ENCODE results near the gene NTN3.

Gene NTN3

GRCh38 chr16:2498531-2499253 lies 27.6 kb downstream of the NTN3 start:
- no peaks in the 10 kb centered on the region for H3K4me1 Mint-ChIP-seq (ENCODE audit: low read depth)

GRCh38 chr16:2499454-2499853 lies 28.4 kb downstream of the NTN3 start:
- Mint-ChIP-seq H3K4me1 (ENCODE audit: low read depth) (no peaks in the 10 kb centered on the region), H3K27ac (no peak overlapping the region), H3K4me3 (no peak overlapping the region), H3K36me3 (ENCODE audit: low read depth) (peaks cover 1% of the 10 kb centered on the region), H3K27me3 (ENCODE audit: low read depth) (no peaks in the 10 kb centered on the region), H3K9me3 (no peaks in the 10 kb centered on the region)
- DNase-seq (ENCODE audit: low spot score), result no peak

More at GRCh38 chr16:2498531-2499253, 27.6 kb downstream of the NTN3 start:
- no peak overlapping the region for H3K4me3 Mint-ChIP-seq
- no peaks in the 10 kb centered on the region for H3K27me3 Mint-ChIP-seq (ENCODE audit: low read depth)
- no peak overlapping the region for H3K27ac Mint-ChIP-seq
- H3K36me3 Mint-ChIP-seq (ENCODE audit: low read depth), result peaks cover 1% of the 10 kb centered on the region
- DNase-seq (ENCODE audit: low spot score), result no peak
- H3K9me3 Mint-ChIP-seq, result no peaks in the 10 kb centered on the region

- H3K27me3 Mint-ChIP-seq (ENCODE audit: low read depth), result no peaks in the 10 kb centered on the region
- H3K9me3 Mint-ChIP-seq, result no peaks in the 10 kb centered on the region
- no peak overlapping the region for H3K27ac Mint-ChIP-seq
- peaks cover 1% of the 10 kb centered on the region for H3K36me3 Mint-ChIP-seq (ENCODE audit: low read depth)
- no peak for DNase-seq (ENCODE audit: low spot score)
- no peaks in the 10 kb centered on the region for H3K4me1 Mint-ChIP-seq (ENCODE audit: low read depth)
- H3K4me3 Mint-ChIP-seq, result no peak overlapping the region
Measured at GRCh38 chr16:2499890-2500429, 28.9 kb downstream of the NTN3 start.

GRCh38 chr16:2500430-2500917 lies 29.4 kb downstream of the NTN3 start:
- H3K36me3 Mint-ChIP-seq (ENCODE audit: low read depth), result peaks cover 1% of the 10 kb centered on the region
- no peaks in the 10 kb centered on the region for H3K9me3 Mint-ChIP-seq
- no peak overlapping the region for H3K4me3 Mint-ChIP-seq
- no peaks in the 10 kb centered on the region for H3K4me1 Mint-ChIP-seq (ENCODE audit: low read depth)
- H3K27ac Mint-ChIP-seq, result no peak overlapping the region
- no peak for DNase-seq (ENCODE audit: low spot score)
- no peaks in the 10 kb centered on the region for H3K27me3 Mint-ChIP-seq (ENCODE audit: low read depth)

- peaks cover 1% of the 10 kb centered on the region for H3K36me3 Mint-ChIP-seq (ENCODE audit: low read depth)
- H3K27me3 Mint-ChIP-seq (ENCODE audit: low read depth), result no peaks in the 10 kb centered on the region
- DNase-seq (ENCODE audit: low spot score), result peak; percentile 64
- H3K27ac Mint-ChIP-seq, result no peak overlapping the region
- no peaks in the 10 kb centered on the region for H3K9me3 Mint-ChIP-seq
- no peaks in the 10 kb centered on the region for H3K4me1 Mint-ChIP-seq (ENCODE audit: low read depth)
- no peak overlapping the region for H3K4me3 Mint-ChIP-seq
Measured at GRCh38 chr16:2500918-2501750, 30.0 kb downstream of the NTN3 start.

- H3K9me3 Mint-ChIP-seq, result no peaks in the 10 kb centered on the region
- H3K4me1 Mint-ChIP-seq (ENCODE audit: low read depth), result no peaks in the 10 kb centered on the region
- H3K27ac Mint-ChIP-seq, result no peak overlapping the region
- H3K27me3 Mint-ChIP-seq (ENCODE audit: low read depth), result no peaks in the 10 kb centered on the region
- H3K4me3 Mint-ChIP-seq, result no peak overlapping the region
- H3K36me3 Mint-ChIP-seq (ENCODE audit: low read depth), result peaks cover 1% of the 10 kb centered on the region
- DNase-seq (ENCODE audit: low spot score), result no peak
Measured at GRCh38 chr16:2501946-2502895, 31.1 kb downstream of the NTN3 start.

- no peaks in the 10 kb centered on the region for H3K27me3 Mint-ChIP-seq (ENCODE audit: low read depth)
- H3K4me3 Mint-ChIP-seq, result no peak overlapping the region
- no peaks in the 10 kb centered on the region for H3K4me1 Mint-ChIP-seq (ENCODE audit: low read depth)
- H3K27ac Mint-ChIP-seq, result no peak overlapping the region
- no peaks in the 10 kb centered on the region for H3K9me3 Mint-ChIP-seq
- DNase-seq (ENCODE audit: low spot score), result no peak
- no peaks in the 10 kb centered on the region for H3K36me3 Mint-ChIP-seq (ENCODE audit: low read depth)
Measured at GRCh38 chr16:2505695-2506094, 34.6 kb downstream of the NTN3 start.

GRCh38 chr16:2507052-2507659 lies 36.1 kb downstream of the NTN3 start:
- H3K4me3 Mint-ChIP-seq, result no peak overlapping the region
- H3K36me3 Mint-ChIP-seq (ENCODE audit: low read depth), result no peaks in the 10 kb centered on the region
- no peak for DNase-seq (ENCODE audit: low spot score)
- H3K27me3 Mint-ChIP-seq (ENCODE audit: low read depth), result no peaks in the 10 kb centered on the region
- no peaks in the 10 kb centered on the region for H3K9me3 Mint-ChIP-seq
- no peaks in the 10 kb centered on the region for H3K4me1 Mint-ChIP-seq (ENCODE audit: low read depth)
- H3K27ac Mint-ChIP-seq, result no peak overlapping the region

GRCh38 chr16:2507665-2508064 lies 36.6 kb downstream of the NTN3 start:
- Mint-ChIP-seq H3K36me3 (ENCODE audit: low read depth) (no peaks in the 10 kb centered on the region), H3K4me1 (ENCODE audit: low read depth) (peaks cover under 1% of the 10 kb centered on the region), H3K4me3 (no peak overlapping the region), H3K9me3 (no peaks in the 10 kb centered on the region), H3K27me3 (ENCODE audit: low read depth) (no peaks in the 10 kb centered on the region), H3K27ac (no peak overlapping the region)
- no peak for DNase-seq (ENCODE audit: low spot score)

GRCh38 chr16:2508722-2509400 lies 37.8 kb downstream of the NTN3 start:
- Mint-ChIP-seq H3K36me3 (ENCODE audit: low read depth) (no peaks in the 10 kb centered on the region), H3K4me1 (ENCODE audit: low read depth) (peaks cover 6% of the 10 kb centered on the region), H3K27ac (no peak overlapping the region), H3K4me3 (no peak overlapping the region), H3K27me3 (ENCODE audit: low read depth) (no peaks in the 10 kb centered on the region), H3K9me3 (no peaks in the 10 kb centered on the region)
- no peak for DNase-seq (ENCODE audit: low spot score)

- Mint-ChIP-seq H3K27me3 (ENCODE audit: low read depth) (no peaks in the 10 kb centered on the region), H3K36me3 (ENCODE audit: low read depth) (peaks cover under 1% of the 10 kb centered on the region), H3K4me3 (no peak overlapping the region), H3K9me3 (no peaks in the 10 kb centered on the region), H3K27ac (no peak overlapping the region), H3K4me1 (ENCODE audit: low read depth) (peaks cover 21% of the 10 kb centered on the region)
- DNase-seq (ENCODE audit: low spot score), result no peak
Measured at GRCh38 chr16:2511128-2511800, 40.2 kb downstream of the NTN3 start.

GRCh38 chr16:2511996-2512734 lies 41.1 kb downstream of the NTN3 start:
- Mint-ChIP-seq H3K4me3 (peak overlapping the region; percentile 77), H3K27ac (peak overlapping the region; percentile 91), H3K27me3 (ENCODE audit: low read depth) (no peaks in the 10 kb centered on the region), H3K9me3 (no peaks in the 10 kb centered on the region), H3K36me3 (ENCODE audit: low read depth) (peaks cover 8% of the 10 kb centered on the region), H3K4me1 (ENCODE audit: low read depth) (peaks cover 29% of the 10 kb centered on the region)
- no peak for DNase-seq (ENCODE audit: low spot score)
